GM23338 (cell line): Measurements from ENCODE around the gene CHRNA5. TPM values are rescaled to one million over a fixed set of nuclear protein-coding genes. Genes with fewer than 3 reads are reported as not detected.

Source experiments
- ATAC-seq: fragments of 200-7000 bp; cut with Tn5 transposase; 3 replicates; pipeline ENCODE4 v1.9.1; 2020
- DNase-seq: peaks from one replicate; pipeline ENCODE4 v3.0.0-alpha.2; 2015; ENCODE audit warnings: low spot score
- H2AFZ ChIP-seq: fragments of 200-600 bp; sonication (generic); 2 replicates; pipeline ENCODE4 v1.8.0; 2016; ENCODE audit warnings: antibody characterized with exemption, mild to moderate bottlenecking, moderate library complexity
- H3F3A ChIP-seq: fragments of 200-600 bp; sonication (generic); replicated peaks from 2 replicates; pipeline ENCODE4 v1.8.0; 2017; ENCODE audit warnings: antibody characterized with exemption, mixed run types, low read depth
- H3K27ac ChIP-seq: fragments of 200-600 bp; sonication (generic); 2 replicates; pipeline ENCODE4 v1.6.1; 2016; ENCODE audit warnings: low read depth
- H3K27me3 ChIP-seq: fragments of 200-600 bp; sonication (generic); 2 replicates; pipeline ENCODE4 v1.8.0; 2016; ENCODE audit warnings: mild to moderate bottlenecking, mixed run types, moderate library complexity; ENCODE audit not compliant: insufficient read depth
- H3K36me3 ChIP-seq: fragments of 200-600 bp; sonication (generic); 2 replicates; pipeline ENCODE4 v1.8.0; 2016; ENCODE audit warnings: mild to moderate bottlenecking; ENCODE audit not compliant: insufficient read depth
- H3K4me1 ChIP-seq: fragments of 200-600 bp; sonication (generic); 2 replicates; pipeline ENCODE4 v1.8.0; 2016; ENCODE audit warnings: mild to moderate bottlenecking, moderate library complexity; ENCODE audit not compliant: insufficient read depth
- H3K4me2 ChIP-seq: fragments of 200-600 bp; sonication (generic); 2 replicates; pipeline ENCODE4 v1.7.1; 2017; ENCODE audit warnings: mixed run types
- H3K4me3 ChIP-seq: fragments of 200-600 bp; sonication (generic); 2 replicates; pipeline ENCODE4 v1.6.1; 2016; ENCODE audit warnings: mixed run types
- H3K79me2 ChIP-seq: fragments of 200-600 bp; sonication (generic); replicated peaks from 2 replicates; pipeline ENCODE4 v1.8.0; 2017; ENCODE audit warnings: mild to moderate bottlenecking; ENCODE audit not compliant: insufficient read depth
- H3K9me2 ChIP-seq: fragments of 200-600 bp; sonication (generic); 2 replicates; pipeline ENCODE4 v1.8.0; 2017; ENCODE audit not compliant: insufficient read depth
- H4K20me1 ChIP-seq: fragments of 200-600 bp; sonication (generic); replicated peaks from 2 replicates; pipeline ENCODE4 v1.8.0; 2017; ENCODE audit warnings: mild to moderate bottlenecking; ENCODE audit not compliant: insufficient read depth
- H3K27ac Mint-ChIP-seq: 2 replicates; pipeline ENCODE4 v1.8.0; 2020; ENCODE audit warnings: inconsistent platforms, mild to moderate bottlenecking, moderate library complexity, mixed read lengths
- H3K27me3 Mint-ChIP-seq: 3 replicates; pipeline ENCODE4 v1.8.0; 2022; ENCODE audit warnings: low read depth, mild to moderate bottlenecking, moderate library complexity, mixed read lengths, inconsistent platforms; ENCODE audit not compliant: insufficient read depth, poor library complexity
- H3K36me3 Mint-ChIP-seq: 3 replicates; pipeline ENCODE4 v1.8.0; 2021; ENCODE audit warnings: low read depth, mild to moderate bottlenecking, inconsistent platforms, moderate library complexity, mixed read lengths
- H3K4me1 Mint-ChIP-seq: 3 replicates; pipeline ENCODE4 v1.8.0; 2020; ENCODE audit warnings: mild to moderate bottlenecking, inconsistent platforms, mixed read lengths
- H3K4me3 Mint-ChIP-seq: 3 replicates; pipeline ENCODE4 v1.8.0; 2021; ENCODE audit warnings: moderate library complexity, mild to moderate bottlenecking, inconsistent platforms, mixed read lengths
- H3K9me3 Mint-ChIP-seq: 3 replicates; pipeline ENCODE4 v1.8.0; 2020; ENCODE audit warnings: moderate library complexity, mild to moderate bottlenecking, inconsistent platforms, mixed read lengths
- CREB1 ChIP-seq: fragments of 250-450 bp; sonication (Bioruptor Pico); IDR thresholded peaks from 2 replicates; pipeline ENCODE4 v1.5.0; 2020; ENCODE audit warnings: low read depth, mild to moderate bottlenecking, moderate library complexity
- EZH2 ChIP-seq: fragments of 200-600 bp; sonication (generic); IDR thresholded peaks from one replicate; pipeline ENCODE4 v1.8.0; 2017; ENCODE audit warnings: antibody characterized with exemption, mild to moderate bottlenecking, low read depth; ENCODE audit not compliant: unreplicated experiment
- EZH2phosphoT487 ChIP-seq: fragments of 200-600 bp; sonication (generic); IDR thresholded peaks from one replicate; pipeline ENCODE4 v1.8.1; 2018; ENCODE audit warnings: antibody characterized with exemption; ENCODE audit not compliant: unreplicated experiment
- JUNB ChIP-seq: IDR thresholded peaks from one replicate; pipeline ENCODE4 v1.6.1; 2016; ENCODE audit warnings: antibody characterized with exemption; ENCODE audit not compliant: unreplicated experiment
- NANOG ChIP-seq: IDR thresholded peaks from 2 replicates; pipeline ENCODE4 v1.6.1; 2016; ENCODE audit warnings: antibody characterized with exemption, borderline replicate concordance
- POLR2AphosphoS5 ChIP-seq: IDR thresholded peaks from 2 replicates; pipeline ENCODE4 v1.6.1; 2016; ENCODE audit warnings: antibody characterized with exemption, low read depth
- STAT1 ChIP-seq: IDR thresholded peaks from one replicate; pipeline ENCODE4 v1.6.1; 2016; ENCODE audit warnings: antibody characterized with exemption; ENCODE audit not compliant: unreplicated experiment
- ZNF114 ChIP-seq: fragments of 250-450 bp; sonication (Bioruptor Pico); IDR thresholded peaks from 2 replicates; pipeline ENCODE4 v1.5.0; 2020; ENCODE audit warnings: mild to moderate bottlenecking, moderate library complexity
- ZNF331 ChIP-seq: fragments of 250-450 bp; sonication (Bioruptor Pico); IDR thresholded peaks from 2 replicates; pipeline ENCODE4 v1.5.0; 2020; ENCODE audit warnings: low read depth, mild to moderate bottlenecking, moderate library complexity
- polyA plus RNA-seq: library from polyadenylated mRNA; unstranded; fragments of >200 nt; fragmentation: Nextera tagmentation; extraction: Ambion mirVana; gene quantifications from 2 replicates; pipeline ENCODE4 v1.2.1, GENCODE V29; 2016
- total RNA-seq: library from RNA; depleted of rRNA; stranded (reverse); fragments of >200 nt; shearing (Covaris generic); gene quantifications from 2 replicates; pipeline ENCODE4 v1.2.3, GENCODE V29; 2014
- TF ChIP-seq, protein P1 (sequence below): IDR thresholded peaks from one replicate; pipeline ENCODE4 v1.6.1; 2018; ENCODE audit warnings: antibody characterized with exemption; ENCODE audit not compliant: unreplicated experiment
- TF ChIP-seq, protein P2 (sequence below): fragments of 250-450 bp; sonication (Bioruptor Pico); IDR thresholded peaks from 2 replicates; pipeline ENCODE4 v1.5.0; 2020; ENCODE audit warnings: mild to moderate bottlenecking, moderate library complexity
- TF ChIP-seq, protein P3 (sequence below), 2 experiments: fragments of 200-600 bp in 1 of 2; sonication (generic) in 1 of 2; conservative IDR thresholded peaks; 2 replicates each; pipeline versions ENCODE4 v1.5.1 to v1.6.1; 2016 to 2017; ENCODE audit warnings: antibody characterized with exemption in 2 of 2, low read depth in 2 of 2, mild to moderate bottlenecking in 2 of 2, moderate library complexity in 1 of 2
- TF ChIP-seq, protein P4 (sequence below): IDR thresholded peaks from 2 replicates; pipeline ENCODE4 v1.6.1; 2016; ENCODE audit warnings: antibody characterized with exemption

Gene CHRNA5
- total and polyA plus RNA-seq, 2 experiments from 2014 or later, result 19.6 to 23.3 TPM

DNA sequence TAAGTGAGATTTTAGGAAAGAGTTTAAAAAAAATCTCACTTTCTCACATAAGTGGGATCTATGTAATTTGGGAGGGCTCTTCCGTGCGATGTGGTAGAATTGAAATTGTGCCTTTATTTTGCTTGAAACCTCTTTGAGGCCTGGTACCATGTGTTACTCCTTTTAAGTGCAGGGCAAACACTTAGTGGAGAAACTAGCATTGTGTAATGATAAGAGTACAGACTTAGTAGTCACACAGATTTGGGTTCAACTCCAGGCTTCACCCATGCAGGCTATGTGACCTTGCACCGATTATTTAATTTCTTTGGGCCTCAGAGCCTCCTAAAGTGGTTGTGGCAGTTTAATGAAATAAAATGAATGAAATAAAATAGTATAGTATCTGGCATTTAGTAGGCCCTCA lies 22.7 kb upstream of the CHRNA5 start:
- Histone ChIP-seq H3K27ac (no peak overlapping the region; the same call in 1 of the 2 replicates), H3K4me1 (peaks cover 8% of the 10 kb centered on the region; the same call in 1 of the 2 replicates), H3K79me2 (peaks cover 22% of the 10 kb centered on the region), H3K27me3 (no peaks in the 10 kb centered on the region), H2AFZ (no peak overlapping the region), H3K4me2 (no peak overlapping the region), H3F3A (no peaks in the 10 kb centered on the region), H3K36me3 (peaks cover 52% of the 10 kb centered on the region), H3K4me3 (no peak overlapping the region), H3K9me2 (peaks cover 3% of the 10 kb centered on the region; the same call in 1 of the 2 replicates), H4K20me1 (peaks cover 27% of the 10 kb centered on the region)
- ATAC-seq (no peak), DNase-seq (no peak)
- peaks cover 55% of the 10 kb centered on the region for H3K36me3 Mint-ChIP-seq
- TF ChIP-seq STAT1 (no peak), POLR2AphosphoS5 (no peak), CREB1 (CRISPR knock-in tag) (no peak), ZNF114 (CRISPR knock-in tag) (no peak), EZH2 (no peak), ZNF331 (CRISPR knock-in tag) (no peak), EZH2phosphoT487 (no peak), JUNB (no peak), NANOG (no peak)
- TF ChIP-seq, protein P1, sequence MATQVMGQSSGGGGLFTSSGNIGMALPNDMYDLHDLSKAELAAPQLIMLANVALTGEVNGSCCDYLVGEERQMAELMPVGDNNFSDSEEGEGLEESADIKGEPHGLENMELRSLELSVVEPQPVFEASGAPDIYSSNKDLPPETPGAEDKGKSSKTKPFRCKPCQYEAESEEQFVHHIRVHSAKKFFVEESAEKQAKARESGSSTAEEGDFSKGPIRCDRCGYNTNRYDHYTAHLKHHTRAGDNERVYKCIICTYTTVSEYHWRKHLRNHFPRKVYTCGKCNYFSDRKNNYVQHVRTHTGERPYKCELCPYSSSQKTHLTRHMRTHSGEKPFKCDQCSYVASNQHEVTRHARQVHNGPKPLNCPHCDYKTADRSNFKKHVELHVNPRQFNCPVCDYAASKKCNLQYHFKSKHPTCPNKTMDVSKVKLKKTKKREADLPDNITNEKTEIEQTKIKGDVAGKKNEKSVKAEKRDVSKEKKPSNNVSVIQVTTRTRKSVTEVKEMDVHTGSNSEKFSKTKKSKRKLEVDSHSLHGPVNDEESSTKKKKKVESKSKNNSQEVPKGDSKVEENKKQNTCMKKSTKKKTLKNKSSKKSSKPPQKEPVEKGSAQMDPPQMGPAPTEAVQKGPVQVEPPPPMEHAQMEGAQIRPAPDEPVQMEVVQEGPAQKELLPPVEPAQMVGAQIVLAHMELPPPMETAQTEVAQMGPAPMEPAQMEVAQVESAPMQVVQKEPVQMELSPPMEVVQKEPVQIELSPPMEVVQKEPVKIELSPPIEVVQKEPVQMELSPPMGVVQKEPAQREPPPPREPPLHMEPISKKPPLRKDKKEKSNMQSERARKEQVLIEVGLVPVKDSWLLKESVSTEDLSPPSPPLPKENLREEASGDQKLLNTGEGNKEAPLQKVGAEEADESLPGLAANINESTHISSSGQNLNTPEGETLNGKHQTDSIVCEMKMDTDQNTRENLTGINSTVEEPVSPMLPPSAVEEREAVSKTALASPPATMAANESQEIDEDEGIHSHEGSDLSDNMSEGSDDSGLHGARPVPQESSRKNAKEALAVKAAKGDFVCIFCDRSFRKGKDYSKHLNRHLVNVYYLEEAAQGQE, result no peak
- TF ChIP-seq, protein P2, sequence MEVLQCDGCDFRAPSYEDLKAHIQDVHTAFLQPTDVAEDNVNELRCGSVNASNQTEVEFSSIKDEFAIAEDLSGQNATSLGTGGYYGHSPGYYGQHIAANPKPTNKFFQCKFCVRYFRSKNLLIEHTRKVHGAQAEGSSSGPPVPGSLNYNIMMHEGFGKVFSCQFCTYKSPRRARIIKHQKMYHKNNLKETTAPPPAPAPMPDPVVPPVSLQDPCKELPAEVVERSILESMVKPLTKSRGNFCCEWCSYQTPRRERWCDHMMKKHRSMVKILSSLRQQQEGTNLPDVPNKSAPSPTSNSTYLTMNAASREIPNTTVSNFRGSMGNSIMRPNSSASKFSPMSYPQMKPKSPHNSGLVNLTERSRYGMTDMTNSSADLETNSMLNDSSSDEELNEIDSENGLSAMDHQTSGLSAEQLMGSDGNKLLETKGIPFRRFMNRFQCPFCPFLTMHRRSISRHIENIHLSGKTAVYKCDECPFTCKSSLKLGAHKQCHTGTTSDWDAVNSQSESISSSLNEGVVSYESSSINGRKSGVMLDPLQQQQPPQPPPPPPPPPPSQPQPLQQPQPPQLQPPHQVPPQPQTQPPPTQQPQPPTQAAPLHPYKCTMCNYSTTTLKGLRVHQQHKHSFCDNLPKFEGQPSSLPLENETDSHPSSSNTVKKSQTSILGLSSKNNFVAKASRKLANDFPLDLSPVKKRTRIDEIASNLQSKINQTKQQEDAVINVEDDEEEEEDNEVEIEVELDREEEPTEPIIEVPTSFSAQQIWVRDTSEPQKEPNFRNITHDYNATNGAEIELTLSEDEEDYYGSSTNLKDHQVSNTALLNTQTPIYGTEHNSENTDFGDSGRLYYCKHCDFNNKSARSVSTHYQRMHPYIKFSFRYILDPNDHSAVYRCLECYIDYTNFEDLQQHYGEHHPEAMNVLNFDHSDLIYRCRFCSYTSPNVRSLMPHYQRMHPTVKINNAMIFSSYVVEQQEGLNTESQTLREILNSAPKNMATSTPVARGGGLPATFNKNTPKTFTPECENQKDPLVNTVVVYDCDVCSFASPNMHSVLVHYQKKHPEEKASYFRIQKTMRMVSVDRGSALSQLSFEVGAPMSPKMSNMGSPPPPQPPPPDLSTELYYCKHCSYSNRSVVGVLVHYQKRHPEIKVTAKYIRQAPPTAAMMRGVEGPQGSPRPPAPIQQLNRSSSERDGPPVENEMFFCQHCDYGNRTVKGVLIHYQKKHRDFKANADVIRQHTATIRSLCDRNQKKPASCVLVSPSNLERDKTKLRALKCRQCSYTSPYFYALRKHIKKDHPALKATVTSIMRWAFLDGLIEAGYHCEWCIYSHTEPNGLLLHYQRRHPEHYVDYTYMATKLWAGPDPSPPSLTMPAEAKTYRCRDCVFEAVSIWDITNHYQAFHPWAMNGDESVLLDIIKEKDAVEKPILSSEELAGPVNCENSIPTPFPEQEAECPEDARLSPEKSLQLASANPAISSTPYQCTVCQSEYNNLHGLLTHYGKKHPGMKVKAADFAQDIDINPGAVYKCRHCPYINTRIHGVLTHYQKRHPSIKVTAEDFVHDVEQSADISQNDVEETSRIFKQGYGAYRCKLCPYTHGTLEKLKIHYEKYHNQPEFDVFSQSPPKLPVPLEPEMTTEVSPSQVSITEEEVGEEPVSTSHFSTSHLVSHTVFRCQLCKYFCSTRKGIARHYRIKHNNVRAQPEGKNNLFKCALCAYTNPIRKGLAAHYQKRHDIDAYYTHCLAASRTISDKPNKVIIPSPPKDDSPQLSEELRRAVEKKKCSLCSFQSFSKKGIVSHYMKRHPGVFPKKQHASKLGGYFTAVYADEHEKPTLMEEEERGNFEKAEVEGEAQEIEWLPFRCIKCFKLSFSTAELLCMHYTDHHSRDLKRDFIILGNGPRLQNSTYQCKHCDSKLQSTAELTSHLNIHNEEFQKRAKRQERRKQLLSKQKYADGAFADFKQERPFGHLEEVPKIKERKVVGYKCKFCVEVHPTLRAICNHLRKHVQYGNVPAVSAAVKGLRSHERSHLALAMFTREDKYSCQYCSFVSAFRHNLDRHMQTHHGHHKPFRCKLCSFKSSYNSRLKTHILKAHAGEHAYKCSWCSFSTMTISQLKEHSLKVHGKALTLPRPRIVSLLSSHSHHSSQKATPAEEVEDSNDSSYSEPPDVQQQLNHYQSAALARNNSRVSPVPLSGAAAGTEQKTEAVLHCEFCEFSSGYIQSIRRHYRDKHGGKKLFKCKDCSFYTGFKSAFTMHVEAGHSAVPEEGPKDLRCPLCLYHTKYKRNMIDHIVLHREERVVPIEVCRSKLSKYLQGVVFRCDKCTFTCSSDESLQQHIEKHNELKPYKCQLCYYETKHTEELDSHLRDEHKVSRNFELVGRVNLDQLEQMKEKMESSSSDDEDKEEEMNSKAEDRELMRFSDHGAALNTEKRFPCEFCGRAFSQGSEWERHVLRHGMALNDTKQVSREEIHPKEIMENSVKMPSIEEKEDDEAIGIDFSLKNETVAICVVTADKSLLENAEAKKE, result no peak
- TF ChIP-seq, protein P3, sequence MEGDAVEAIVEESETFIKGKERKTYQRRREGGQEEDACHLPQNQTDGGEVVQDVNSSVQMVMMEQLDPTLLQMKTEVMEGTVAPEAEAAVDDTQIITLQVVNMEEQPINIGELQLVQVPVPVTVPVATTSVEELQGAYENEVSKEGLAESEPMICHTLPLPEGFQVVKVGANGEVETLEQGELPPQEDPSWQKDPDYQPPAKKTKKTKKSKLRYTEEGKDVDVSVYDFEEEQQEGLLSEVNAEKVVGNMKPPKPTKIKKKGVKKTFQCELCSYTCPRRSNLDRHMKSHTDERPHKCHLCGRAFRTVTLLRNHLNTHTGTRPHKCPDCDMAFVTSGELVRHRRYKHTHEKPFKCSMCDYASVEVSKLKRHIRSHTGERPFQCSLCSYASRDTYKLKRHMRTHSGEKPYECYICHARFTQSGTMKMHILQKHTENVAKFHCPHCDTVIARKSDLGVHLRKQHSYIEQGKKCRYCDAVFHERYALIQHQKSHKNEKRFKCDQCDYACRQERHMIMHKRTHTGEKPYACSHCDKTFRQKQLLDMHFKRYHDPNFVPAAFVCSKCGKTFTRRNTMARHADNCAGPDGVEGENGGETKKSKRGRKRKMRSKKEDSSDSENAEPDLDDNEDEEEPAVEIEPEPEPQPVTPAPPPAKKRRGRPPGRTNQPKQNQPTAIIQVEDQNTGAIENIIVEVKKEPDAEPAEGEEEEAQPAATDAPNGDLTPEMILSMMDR (conservative IDR thresholded peaks at IDR 0.05; ENCODE audit: low read depth in 2 of 2), result no peak
- TF ChIP-seq, protein P4, sequence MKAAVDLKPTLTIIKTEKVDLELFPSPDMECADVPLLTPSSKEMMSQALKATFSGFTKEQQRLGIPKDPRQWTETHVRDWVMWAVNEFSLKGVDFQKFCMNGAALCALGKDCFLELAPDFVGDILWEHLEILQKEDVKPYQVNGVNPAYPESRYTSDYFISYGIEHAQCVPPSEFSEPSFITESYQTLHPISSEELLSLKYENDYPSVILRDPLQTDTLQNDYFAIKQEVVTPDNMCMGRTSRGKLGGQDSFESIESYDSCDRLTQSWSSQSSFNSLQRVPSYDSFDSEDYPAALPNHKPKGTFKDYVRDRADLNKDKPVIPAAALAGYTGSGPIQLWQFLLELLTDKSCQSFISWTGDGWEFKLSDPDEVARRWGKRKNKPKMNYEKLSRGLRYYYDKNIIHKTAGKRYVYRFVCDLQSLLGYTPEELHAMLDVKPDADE, result no peak
- H3K27ac Mint-ChIP-seq, result no peak overlapping the region
- no peaks in the 10 kb centered on the region; the same call in 2 of the 3 replicates for H3K9me3 Mint-ChIP-seq
- peaks cover 9% of the 10 kb centered on the region for H3K27me3 Mint-ChIP-seq
- H3K4me1 Mint-ChIP-seq, result peaks cover 9% of the 10 kb centered on the region
- no peak overlapping the region for H3K4me3 Mint-ChIP-seq
